Germinal center (tissue), 1 donor: Measurements from ENCODE around the gene NPFFR1.

ENCODE experiments used
- DNase-seq: peaks from one replicate; pipeline ENCODE4 v3.0.0; 2012; ENCODE audit warnings: mixed read lengths, low spot score

Gene NPFFR1

DNA sequence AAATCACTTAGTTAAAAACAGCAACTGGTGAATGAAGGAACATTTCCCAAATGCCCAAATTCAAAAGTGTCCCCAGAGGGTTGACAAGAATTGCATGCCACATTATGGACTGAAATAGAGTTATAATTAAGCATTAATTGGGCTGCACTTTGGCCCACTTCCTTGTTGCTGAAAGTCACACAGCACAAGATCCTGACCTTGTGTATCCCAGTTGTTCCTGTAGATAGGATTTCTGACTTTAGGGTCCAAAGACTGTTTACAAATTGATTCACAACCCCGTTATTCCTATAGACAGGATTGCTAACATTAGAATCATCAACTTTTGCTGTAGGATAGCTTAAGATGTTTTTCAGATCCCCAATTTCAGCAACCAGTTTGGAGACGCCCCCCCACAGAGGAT, 31.5 kb upstream of the NPFFR1 start:
- DNase-seq: no peak

DNA sequence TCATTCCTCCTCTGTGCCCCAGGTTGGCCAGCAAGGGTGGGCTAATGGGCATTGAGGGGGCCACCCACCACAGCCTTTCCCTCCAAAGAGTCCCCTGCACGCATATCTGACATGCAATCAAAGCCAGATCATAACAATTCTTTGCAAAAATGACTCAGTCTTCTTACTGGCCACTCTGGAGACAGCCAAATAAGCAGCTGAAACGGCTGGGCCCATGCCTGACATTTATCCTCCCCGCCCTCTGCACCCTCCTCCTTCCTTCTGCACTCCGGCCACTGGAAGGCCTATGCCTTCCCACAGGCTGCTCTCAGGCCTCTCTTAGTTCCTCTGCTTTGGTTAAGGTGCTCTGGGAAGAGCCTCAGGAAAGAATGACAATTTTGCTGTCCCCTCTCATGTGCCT, 29.2 kb upstream of the NPFFR1 start:
- no peak for DNase-seq

DNA sequence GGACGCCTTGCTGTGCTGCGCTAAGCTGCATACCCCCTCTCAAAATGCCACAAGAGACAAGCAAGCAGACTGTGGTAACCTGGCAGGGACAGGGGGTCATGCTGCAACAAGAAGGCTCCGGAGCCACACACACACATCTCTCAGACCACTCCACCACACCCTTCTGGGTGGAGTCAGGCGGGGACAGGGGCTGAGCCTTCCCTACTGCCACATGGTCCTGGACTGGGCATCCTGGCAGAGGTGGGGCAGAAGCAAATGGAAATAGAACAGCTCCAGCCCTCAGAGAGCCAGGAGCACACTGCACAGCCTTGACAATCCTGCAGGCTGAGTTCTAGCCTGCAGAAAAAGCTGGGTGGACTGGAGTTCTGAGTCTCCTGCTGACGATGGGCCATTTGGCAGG, 28.4 kb upstream of the NPFFR1 start:
- no peak for DNase-seq

DNA sequence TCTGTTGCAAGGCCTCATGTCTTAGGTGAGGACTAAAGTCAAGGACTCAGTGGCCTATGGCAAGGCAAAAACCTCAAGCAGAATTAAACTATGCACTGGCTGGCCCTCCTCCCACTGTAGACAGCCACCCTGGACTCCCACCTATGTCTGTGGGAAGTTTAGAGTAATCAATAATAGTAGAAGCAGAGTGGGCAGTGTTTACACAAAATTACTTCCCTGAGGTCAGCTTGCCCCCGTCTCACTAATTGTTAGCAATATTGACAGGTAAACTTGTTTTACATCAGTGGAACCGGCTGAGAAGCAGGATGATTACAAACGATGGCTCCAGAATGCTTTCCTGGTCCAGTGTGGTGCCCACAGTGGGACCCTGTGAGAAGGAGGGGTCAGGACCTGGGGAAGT, 27.9 kb upstream of the NPFFR1 start:
- no peak for DNase-seq

DNA sequence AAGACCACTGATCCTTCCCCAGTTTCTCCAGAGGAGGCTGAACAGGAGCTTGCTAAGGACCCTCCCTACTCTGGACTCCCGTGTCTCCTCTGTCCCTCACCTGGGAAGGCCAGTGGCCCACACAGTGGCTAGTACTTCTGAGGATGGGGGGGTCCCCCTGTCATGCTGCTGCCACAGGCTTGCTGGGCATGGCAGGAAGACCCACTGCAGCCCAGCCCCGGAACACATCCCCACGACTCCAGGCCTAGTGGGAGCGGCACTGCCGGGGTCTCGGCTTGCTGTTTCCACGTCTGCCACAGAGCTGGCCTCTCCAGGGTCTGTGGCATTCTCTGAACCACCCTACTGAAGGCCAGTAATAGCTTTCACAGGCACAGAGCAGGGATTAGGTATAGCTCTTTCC, 25.9 kb upstream of the NPFFR1 start:
- no peak for DNase-seq

DNA sequence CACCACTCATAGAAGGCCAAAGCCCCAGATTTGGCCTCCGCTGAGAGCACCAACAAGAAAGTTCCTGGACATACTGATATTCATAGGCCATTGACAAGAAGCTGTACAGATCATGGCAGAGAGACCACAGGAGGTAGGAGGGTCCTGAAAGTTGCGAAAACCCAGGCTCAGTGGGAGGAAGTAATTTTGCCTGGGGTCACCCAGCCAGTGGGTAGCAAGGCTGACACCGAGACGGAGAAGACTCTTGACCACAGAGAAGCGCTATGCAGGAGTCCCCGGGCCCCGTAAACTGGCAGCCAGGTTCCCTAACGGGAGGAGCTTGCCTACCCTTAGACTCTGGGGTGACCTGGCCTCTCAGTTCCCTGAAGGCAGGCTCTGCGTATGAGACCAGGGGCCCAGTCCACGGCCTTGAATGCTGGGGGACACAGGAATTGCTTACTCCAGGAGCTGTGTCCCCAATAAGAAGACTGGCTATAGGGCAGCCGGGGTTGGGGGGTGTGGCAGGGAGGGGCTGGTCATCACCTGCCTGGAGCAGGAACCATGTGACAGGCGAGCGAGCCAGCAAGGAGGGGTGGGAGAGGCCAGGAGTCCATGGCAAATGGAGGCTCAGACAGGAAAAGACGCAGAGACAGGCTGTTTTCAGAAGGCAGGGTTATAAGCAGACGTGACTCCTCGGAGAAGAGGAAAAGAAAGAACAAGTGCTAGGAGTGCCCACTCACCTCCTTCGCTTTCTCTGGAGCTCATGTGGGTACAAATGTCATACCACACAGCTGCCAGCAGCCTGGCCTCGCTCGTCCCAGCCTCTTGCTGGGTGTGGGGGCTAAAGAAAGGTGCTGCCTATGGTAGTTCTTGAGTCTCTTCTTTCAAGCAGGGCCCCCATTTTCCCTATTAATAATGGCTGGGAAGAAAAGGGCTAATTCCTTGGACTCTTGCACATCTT, 24.6 kb upstream of the NPFFR1 start:
- no peak for DNase-seq

DNA sequence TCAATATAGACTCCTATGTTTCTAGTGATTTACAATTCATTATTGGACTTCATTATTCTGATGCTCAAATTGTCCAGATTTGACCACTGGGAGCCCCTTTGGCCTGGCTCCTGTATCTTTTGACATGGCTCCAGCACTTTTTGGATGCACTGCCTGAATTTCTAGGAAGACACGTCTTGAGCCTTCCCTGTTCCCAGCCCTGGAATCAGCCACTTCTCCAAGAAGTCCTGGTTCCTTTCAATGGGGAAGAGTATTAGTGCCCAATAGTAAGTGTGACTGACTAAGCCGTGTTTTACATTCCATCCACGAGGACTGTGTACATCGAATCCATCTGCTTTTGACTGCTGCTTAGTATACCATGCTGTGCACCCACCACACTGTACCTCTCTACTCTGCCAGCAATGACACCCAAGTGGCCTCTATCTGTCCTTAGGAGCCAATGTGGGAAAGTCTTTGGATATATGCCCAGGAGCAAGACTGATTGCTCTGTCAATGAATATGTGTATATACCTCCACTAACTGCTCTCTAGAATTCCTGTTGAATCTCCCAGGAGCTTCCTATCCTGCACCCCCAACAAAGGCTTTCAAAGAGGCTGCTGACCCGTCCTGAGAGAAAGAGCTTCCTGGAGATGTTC, 23.2 kb upstream of the NPFFR1 start:
- DNase-seq: no peak

DNA sequence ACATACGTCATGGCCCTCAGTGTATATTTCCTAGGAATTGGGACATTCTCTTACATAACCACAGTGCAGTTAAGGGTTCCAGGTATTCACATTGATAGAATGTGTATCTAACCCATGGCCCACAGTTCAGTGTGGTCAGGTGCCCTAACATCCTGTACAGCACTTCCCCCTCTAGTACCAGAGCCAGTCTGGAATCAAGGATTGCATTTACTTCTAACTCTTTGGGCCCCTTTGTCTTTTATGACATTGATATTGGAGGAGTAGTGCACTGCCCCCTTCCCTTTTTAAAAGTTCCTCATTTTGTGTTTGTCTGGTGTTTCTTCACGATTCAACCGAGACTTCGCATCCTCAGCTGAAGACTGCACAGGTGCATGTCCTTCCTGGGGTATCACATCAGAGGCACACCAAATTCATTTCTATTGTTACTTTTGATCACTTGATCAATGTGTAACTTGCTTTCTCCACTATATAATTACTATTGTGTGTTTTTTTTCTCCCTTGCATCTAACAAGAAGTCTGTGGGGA, 22.4 kb upstream of the NPFFR1 start:
- no peak for DNase-seq

DNA sequence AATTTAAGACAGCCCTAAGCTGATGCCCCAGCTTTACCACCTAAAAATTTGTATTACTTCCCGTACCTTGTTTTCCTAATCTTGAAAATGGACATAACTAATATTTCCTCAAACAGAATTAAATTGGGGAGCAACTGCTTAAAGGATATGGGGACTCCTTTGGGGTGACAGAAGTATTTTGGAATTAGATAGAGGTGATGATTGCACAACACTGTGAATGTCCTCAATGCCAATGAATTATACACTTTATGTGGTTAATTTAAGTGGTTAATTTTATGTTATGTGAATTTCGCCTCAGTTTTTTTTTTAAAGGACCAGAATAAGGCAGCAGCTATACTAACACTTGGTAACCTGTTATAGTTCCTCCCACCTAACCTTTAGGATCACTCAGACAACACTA, 19.9 kb upstream of the NPFFR1 start:
- no peak for DNase-seq

DNA sequence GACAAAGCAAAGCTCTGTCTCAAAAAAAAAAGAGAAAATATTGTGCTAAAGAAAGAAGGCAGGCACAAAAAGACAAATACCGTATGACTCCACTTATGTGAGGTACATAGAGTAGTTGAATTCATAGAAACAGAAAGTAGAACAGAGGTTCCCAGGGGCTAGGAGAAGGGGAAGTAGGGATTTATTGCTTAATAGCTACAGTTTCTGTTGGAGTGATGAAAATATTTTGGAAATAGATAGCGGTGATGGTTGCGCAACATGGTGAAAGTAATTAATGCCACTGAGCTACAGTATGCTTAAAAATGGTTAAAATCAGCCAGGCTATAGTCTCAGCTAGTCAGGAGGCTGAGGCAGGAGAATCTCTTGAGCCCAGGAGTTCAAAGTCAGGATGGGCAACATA, 18.5 kb upstream of the NPFFR1 start:
- no peak for DNase-seq

DNA sequence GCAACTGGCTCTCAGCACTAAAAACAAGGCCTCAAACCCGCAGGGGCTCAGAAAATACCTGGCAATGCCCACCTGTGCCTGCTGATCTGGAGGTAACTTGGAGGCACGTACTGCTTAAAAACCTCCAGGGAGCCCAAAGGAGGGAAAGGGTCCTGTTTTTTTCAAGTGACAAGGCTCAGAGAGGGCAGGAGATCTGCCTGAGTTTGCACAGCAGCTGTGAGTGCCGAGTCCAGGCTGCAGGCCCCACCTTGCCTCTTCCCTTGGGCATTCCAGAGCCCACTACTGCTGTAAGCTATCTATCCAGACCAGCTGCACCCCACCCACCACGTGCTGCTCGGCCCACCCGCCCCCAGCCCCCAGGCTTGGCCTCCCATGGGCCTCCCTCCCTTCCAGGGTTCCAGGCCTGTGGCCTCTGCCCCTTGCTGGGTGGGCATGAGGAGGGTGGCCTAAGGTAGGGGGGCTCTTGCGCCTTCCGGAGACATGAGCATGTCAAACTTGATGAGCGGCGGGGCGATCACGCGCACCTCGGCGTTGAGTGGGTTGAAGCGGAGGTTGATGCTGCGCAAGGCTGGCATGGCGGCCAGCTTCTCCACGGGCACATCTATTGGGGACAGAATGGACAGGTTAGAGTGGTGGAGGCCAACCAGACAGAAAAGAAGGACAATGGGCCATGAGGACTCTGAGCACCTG, 17.2 kb upstream of the NPFFR1 start:
- no peak for DNase-seq

DNA sequence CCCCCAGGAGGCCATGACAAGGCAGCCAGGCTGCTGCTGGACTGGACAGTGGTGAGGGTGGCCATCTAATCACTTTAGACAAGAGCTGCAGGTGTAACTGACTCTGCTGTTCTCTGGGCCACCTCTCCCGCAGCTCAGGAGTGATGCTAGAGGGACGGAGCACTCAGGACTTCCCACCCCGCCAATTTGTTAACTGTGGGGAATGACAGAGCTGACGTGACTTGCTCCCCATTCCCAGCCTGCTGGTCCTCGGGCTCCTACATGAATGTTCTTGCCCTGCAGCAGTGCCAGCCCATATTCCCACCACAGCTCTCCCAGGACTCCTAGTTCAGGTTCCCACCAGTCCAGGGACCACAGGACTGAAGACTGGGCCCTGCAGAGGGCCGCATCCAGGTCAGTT, 16.7 kb upstream of the NPFFR1 start:
- DNase-seq: no peak

DNA sequence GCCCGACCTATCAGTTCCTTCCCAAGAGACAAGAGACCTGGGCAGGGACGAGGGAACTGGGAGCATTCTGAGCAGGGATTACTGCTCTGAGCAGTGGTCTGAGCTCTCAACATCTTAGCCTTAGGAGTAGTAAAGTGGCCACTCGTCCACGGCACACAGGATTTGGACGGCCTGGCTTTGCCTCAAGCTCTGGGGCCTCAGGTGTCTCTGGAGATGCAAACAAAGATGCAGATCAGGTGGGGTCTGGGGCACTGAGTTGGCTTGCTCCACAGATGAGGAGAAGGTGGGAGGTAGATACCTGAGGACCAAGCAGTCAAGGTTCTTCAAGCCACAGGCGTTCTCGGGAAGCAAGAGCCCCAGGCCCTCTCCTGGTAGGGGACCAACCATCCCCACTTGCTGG, 16.1 kb upstream of the NPFFR1 start:
- no peak for DNase-seq

DNA sequence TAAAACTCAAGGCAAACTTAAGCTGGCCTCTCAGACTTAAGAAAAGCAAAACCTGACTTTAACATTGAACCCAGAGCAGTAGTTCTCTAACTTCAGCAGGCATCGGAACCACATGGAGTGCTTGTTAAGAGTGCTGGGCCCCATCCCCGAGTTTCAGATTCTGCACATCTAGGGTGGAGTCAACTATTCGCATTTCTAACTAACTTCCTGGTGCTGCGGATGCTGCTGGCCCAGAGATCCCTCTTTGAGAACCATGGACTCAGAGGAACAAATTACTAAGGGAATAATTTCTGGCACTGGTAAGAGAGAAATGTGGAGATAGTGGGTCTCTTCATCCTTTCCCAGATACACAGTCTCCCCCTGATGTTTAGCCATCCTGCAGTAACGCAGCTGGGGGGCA, 14.6 kb upstream of the NPFFR1 start:
- no peak for DNase-seq

DNA sequence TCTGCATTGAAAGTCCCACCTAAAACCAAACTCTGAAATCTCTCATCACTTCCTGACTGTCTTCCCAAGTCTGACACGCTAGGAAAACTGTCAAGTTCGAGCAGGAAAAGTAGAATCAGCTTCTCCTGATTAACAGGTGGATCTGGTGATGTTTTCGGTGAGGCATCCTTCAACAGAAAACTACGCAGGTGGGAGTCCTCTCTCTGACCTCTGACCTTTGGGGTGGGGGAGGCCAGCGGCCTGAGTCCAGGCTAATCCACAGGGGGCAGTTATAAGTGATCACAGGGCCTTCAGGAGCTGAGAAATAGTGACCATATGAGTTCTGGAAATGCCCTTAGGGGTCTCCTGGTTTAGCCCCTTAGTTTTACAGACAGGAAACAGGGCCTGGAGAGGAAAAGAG, 13.4 kb upstream of the NPFFR1 start:
- DNase-seq: no peak

DNA sequence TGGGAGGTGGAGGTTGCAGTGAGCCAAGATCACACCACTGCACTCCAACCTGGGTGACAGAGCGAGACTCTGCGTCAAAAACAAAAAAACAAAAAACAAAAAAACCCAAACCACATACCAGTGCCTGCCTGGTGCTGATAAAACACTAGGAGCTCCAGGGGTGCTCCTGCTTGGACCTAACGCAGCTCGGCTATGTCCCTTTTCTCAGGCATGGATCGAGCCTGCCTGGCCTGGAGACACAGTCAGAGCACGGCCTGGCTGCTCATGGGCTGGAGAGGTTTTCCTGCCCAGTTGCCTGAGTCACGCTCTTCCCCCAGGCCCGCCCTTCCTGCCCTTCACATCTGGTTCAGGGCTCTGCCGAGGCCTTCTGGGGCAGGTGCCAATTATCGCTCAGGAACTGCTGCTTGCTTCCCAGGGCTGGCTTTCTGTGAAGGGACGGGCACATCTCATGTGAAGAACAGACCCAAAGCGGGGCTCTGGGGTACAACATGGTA, 12.6 kb upstream of the NPFFR1 start:
- DNase-seq: no peak

DNA sequence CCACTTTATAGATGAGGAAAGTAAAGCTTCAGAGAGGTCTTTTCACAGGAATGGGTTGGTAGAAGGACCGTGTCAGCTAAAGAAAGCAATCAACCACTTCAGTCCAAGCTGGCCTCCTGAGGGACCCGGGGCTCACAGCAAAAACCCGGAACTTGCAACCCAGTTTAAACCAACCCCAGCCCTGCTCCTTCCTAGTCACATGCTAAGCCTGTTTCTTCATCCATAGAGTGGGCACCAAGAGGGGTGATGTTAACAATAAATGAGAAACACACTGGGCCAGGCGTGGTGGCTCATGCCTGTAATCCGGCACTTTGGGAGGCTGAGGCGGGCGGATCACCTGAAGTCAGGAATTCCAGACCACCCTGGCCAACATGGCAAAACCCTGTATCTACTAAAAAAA, 12.1 kb upstream of the NPFFR1 start:
- DNase-seq: no peak

DNA sequence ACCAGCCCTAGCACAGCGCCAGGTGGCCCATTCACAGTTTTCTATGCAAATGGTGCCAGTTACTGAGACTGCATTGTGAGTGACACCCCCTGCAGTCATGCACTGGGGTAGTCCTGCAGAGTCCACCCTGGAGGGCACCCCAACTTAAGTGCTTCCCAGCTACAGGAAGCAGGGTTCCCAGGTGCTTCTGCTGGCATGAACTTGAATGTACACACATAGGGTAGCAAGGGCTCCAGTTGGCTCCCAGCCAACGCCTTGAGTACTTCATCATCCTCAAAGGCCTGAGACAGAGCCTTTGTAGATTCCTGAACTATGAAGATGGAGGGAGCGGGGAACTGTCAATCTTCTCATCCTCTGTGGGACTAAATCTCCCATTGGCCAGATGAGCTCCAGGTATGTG, 11.5 kb upstream of the NPFFR1 start:
- no peak for DNase-seq

DNA sequence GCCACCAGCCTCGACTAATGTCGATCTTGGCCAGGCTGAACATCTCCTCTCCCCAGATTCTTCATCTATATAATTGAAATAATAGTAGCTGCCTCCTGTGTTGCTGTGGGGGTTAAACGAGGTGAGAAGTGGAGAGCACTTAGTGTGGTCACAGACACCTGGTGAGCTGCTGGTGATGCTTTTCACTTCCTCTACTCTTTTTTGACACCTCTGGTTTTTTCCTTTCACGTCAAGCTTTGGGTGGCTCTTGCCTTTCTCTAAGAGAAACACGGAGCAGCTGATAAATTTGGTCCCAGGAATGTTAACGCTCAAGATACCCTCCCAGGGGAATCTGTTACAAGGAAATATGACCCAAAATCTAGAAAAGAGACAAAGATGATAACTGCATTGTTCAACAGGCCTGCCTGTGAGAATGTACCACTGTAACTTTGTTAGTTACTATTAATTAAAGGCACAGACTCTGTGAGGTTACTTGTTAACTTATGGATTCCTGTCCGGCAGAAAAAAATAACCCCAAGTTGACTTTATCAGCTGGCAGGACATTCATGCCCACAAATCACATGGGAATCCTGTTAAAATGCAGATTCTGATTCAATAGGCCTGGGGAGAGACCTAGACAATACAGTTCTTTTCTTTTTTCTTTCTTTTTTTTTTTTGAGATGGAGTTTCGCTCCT, 9.5 kb upstream of the NPFFR1 start:
- DNase-seq: peak; percentile 30

DNA sequence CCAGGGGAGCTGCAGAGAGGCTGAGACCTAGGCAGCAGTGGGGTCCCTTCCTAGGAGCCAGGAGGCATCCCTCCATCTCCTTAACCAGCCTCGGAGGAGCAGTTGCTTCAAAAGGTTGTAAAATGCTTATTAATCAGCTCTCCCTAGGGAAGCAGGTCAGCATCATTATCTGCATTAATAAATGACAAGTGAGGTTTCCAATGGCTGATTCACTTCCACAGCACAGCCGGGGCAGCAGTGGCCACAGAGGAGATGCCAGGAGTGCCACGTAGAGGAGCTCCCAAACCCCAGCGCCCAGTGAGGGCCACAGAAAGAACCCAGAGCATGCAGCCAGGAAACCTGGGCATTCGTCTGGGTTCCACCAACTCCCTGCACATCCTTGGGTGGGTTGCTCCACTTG, 8.2 kb upstream of the NPFFR1 start:
- no peak for DNase-seq

DNA sequence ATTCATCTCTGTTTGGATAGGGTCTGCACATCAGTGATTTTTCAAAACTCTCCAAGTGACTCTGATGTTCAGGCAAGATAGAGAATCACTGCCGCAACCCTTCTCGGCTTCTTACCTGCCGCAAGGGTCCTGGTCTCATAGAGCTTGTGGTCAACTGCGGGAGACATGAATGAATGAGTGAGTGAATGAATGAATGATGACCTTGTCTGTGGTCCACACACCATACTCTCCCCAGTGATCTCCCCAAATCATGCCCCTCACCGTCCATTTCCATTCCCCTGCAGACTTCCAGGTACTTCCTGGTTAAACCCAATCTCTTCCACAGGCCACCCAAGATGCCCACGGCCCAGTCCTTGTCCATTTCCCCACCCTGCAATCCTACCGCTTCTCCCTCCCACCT, 5.9 kb upstream of the NPFFR1 start:
- no peak for DNase-seq

DNA sequence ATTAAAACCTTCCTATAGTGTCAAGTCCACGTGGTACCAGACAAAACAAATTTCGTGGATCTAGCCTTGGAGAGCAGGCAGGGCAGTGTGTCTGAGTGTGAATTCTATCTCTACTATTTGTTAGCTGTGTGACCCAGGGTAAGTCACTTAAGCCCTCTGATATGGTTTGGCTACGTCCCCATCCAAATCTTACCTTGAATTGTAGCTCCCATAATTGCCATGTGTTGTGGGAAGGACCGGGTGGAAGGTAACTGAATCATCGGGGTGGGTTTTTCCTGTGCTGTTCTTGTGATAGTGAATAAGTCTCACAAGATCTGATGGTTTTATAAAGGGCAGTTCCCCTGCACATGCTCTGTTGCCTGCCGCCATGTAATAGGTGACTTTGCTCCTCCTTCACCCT, 2.8 kb upstream of the NPFFR1 start:
- DNase-seq: no peak
